ENCODE results near the gene NAV1. TPM values are rescaled to one million over a fixed set of nuclear protein-coding genes. Genes with fewer than 3 reads are reported as not detected.

Gene NAV1
- total and polyA plus RNA-seq, 11 donors, result 30.5 to 107 (median 73.4) TPM

GRCh38 chr1:201515062-201515750, 23.7 kb upstream of the NAV1 start:
- Histone ChIP-seq H3K36me3 (no peaks in the 10 kb centered on the region), H3K27ac (no peak overlapping the region), H3K4me3 (no peak overlapping the region), H3K4me1 (peaks cover 4 to 34% (median 20%) of the 10 kb centered on the region in 12 donors), H3K9me3 (no peaks in the 10 kb centered on the region), H3K27me3 (no peaks in the 10 kb centered on the region)
- intact Hi-C loops (cut with DNase I), result loop anchor here in 2 of 10 donors (5.0 to 10.0 kb wide), 2 partner anchors 258 to 260 kb away; no protein-coding TSS in a partner anchor
- TF ChIP-seq POLR2A (IDR thresholded peaks at IDR 0.05) (no peak), CTCF (IDR thresholded peaks at IDR 0.05) (no peak)
- no peak for DNase-seq
- 78 to 90% (median 88%) methylated on average over 9 of the region's 9 CpGs for WGBS, 4 donors
- ATAC-seq, result no peak

- Histone ChIP-seq H3K27me3 (no peaks in the 10 kb centered on the region), H3K4me3 (no peak overlapping the region), H3K9me3 (no peaks in the 10 kb centered on the region), H3K27ac (no peak overlapping the region), H3K4me1 (peaks cover 4 to 30% (median 20%) of the 10 kb centered on the region in 12 donors), H3K36me3 (no peaks in the 10 kb centered on the region)
- no peak for DNase-seq
- WGBS, 4 donors, result 94 to 100% (median 100%) methylated on average over 1 of the region's 1 CpG
- intact Hi-C loops (cut with DNase I), result loop anchor here in 2 of 10 donors (5.0 to 10.0 kb wide), 2 partner anchors 259 to 261 kb away; no protein-coding TSS in a partner anchor
- no peak for ATAC-seq
- TF ChIP-seq POLR2A (IDR thresholded peaks at IDR 0.05) (no peak), CTCF (IDR thresholded peaks at IDR 0.05) (no peak)
Observed at GRCh38 chr1:201515895-201516294, 23.0 kb upstream of the NAV1 start.

- no peaks in the 10 kb centered on the region for H3K9me3 ChIP-seq
- H3K27ac ChIP-seq, result no peak overlapping the region
- intact Hi-C loops (cut with DNase I), result loop anchor here in 2 of 10 donors (5.0 to 10.0 kb wide), 2 partner anchors 259 to 262 kb away; no protein-coding TSS in a partner anchor
- H3K36me3 ChIP-seq, result no peaks in the 10 kb centered on the region
- DNase-seq (no peak), ATAC-seq (no peak)
- peaks cover 4 to 22% (median 15%) of the 10 kb centered on the region in 12 donors for H3K4me1 ChIP-seq
- no peak overlapping the region for H3K4me3 ChIP-seq
- TF ChIP-seq POLR2A (IDR thresholded peaks at IDR 0.05), result no peak
- no peak for TF ChIP-seq CTCF (IDR thresholded peaks at IDR 0.05)
- no peaks in the 10 kb centered on the region for H3K27me3 ChIP-seq
- WGBS, 4 donors, result 68 to 99% (median 96%) methylated on average over 2 of the region's 2 CpGs
Observed at GRCh38 chr1:201516511-201517127, 22.3 kb upstream of the NAV1 start.

- H3K27ac ChIP-seq, result no peak overlapping the region
- WGBS, 4 donors, result 80 to 87% (median 83%) methylated on average over 7 of the region's 7 CpGs
- intact Hi-C loops (cut with DNase I), result loop anchor here in 2 of 10 donors (5.0 to 10.0 kb wide), 2 partner anchors 260 to 263 kb away; no protein-coding TSS in a partner anchor
- no peaks in the 10 kb centered on the region for H3K27me3 ChIP-seq
- H3K9me3 ChIP-seq, result no peaks in the 10 kb centered on the region
- no peak overlapping the region for H3K4me3 ChIP-seq
- DNase-seq (no peak), ATAC-seq (no peak)
- peaks cover 2 to 12% (median 6%) of the 10 kb centered on the region in 12 donors for H3K4me1 ChIP-seq
- no peaks in the 10 kb centered on the region for H3K36me3 ChIP-seq
- TF ChIP-seq CTCF (IDR thresholded peaks at IDR 0.05), result no peak
- TF ChIP-seq POLR2A (IDR thresholded peaks at IDR 0.05), result no peak
Observed at GRCh38 chr1:201517631-201518030, 21.3 kb upstream of the NAV1 start.

Data from heart left ventricle (tissue), 16 donors.